Neural progenitor cell (in vitro differentiated cells): ENCODE results near the gene CATSPER3. TPM values are rescaled to one million over a fixed set of nuclear protein-coding genes. Genes with fewer than 3 reads are reported as not detected.
A peak's percentile ranks its signal among the peaks of the same experiment; 100 is the strongest.
"Not testable (repeated sequence)": the region's sequence is repeated elsewhere in the genome, so short reads cannot be mapped to it uniquely, and the experiment has no call there.

ENCODE experiments used
- DNase-seq: peaks from one replicate; pipeline ENCODE4 v3.0.0-alpha.2; 2016; ENCODE audit warnings: low spot score
- H2AFZ ChIP-seq: fragments of 200-600 bp; sonication (generic); replicated peaks from 2 replicates; pipeline ENCODE4 v1.6.1; 2016; ENCODE audit warnings: antibody characterized with exemption
- H3F3A ChIP-seq: fragments of 200-600 bp; sonication (generic); 2 replicates; pipeline ENCODE4 v1.6.1; 2016; ENCODE audit warnings: antibody characterized with exemption, low read depth
- H3K27ac ChIP-seq: fragments of 200-600 bp; sonication (generic); 2 replicates; pipeline ENCODE4 v1.5.1; 2016; ENCODE audit warnings: mild to moderate bottlenecking
- H3K27me3 ChIP-seq: fragments of 200-600 bp; sonication (generic); 2 replicates; pipeline ENCODE4 v1.6.1; 2016; ENCODE audit warnings: mild to moderate bottlenecking, moderate library complexity
- H3K36me3 ChIP-seq: fragments of 200-600 bp; sonication (generic); 2 replicates; pipeline ENCODE4 v1.5.1; 2016
- H3K4me1 ChIP-seq: fragments of 200-600 bp; sonication (generic); 2 replicates; pipeline ENCODE4 v1.6.1; 2016; ENCODE audit warnings: mixed run types
- H3K4me2 ChIP-seq: fragments of 200-600 bp; sonication (generic); 2 replicates; pipeline ENCODE4 v1.6.1; 2016
- H3K4me3 ChIP-seq: fragments of 200-600 bp; sonication (generic); 2 replicates; pipeline ENCODE4 v1.5.1; 2016
- H3K79me2 ChIP-seq: fragments of 200-600 bp; sonication (generic); 2 replicates; pipeline ENCODE4 v1.6.1; 2016; ENCODE audit warnings: low read depth
- H3K9ac ChIP-seq: fragments of 200-600 bp; sonication (generic); 2 replicates; pipeline ENCODE4 v1.6.1; 2016
- H3K9me3 ChIP-seq: fragments of 200-600 bp; sonication (generic); 2 replicates; pipeline ENCODE4 v1.5.1; 2016; ENCODE audit warnings: low read depth
- H4K20me1 ChIP-seq: fragments of 200-600 bp; sonication (generic); 2 replicates; pipeline ENCODE4 v1.6.1; 2016; ENCODE audit warnings: low read depth
- H3K27ac Mint-ChIP-seq: 3 replicates; pipeline ENCODE4 v1.8.0; 2021; ENCODE audit warnings: mixed read lengths
- H3K27me3 Mint-ChIP-seq: 2 replicates; pipeline ENCODE4 v1.8.0; 2022; ENCODE audit warnings: low read depth, mild to moderate bottlenecking, inconsistent platforms, moderate library complexity, mixed read lengths; ENCODE audit not compliant: insufficient read depth
- H3K36me3 Mint-ChIP-seq: 3 replicates; pipeline ENCODE4 v1.8.0; 2021; ENCODE audit warnings: mixed read lengths
- H3K4me1 Mint-ChIP-seq: 3 replicates; pipeline ENCODE4 v1.8.0; 2021; ENCODE audit warnings: mixed read lengths
- H3K4me3 Mint-ChIP-seq: 3 replicates; pipeline ENCODE4 v1.8.0; 2021; ENCODE audit warnings: mild to moderate bottlenecking, moderate library complexity, mixed read lengths
- H3K9me3 Mint-ChIP-seq: 3 replicates; pipeline ENCODE4 v1.8.0; 2020; ENCODE audit warnings: mixed read lengths
- CTCF ChIP-seq: fragments of 200-600 bp; sonication (generic); IDR thresholded peaks from 2 replicates; pipeline ENCODE4 v1.5.1; 2017; ENCODE audit warnings: antibody characterized with exemption, mild to moderate bottlenecking
- EZH2 ChIP-seq: fragments of 200-600 bp; sonication (generic); IDR thresholded peaks from 2 replicates; pipeline ENCODE4 v1.6.1; 2017; ENCODE audit warnings: antibody characterized with exemption, mild to moderate bottlenecking, moderate library complexity
- EZH2phosphoT487 ChIP-seq: fragments of 200-600 bp; sonication (generic); IDR thresholded peaks from 2 replicates; pipeline ENCODE4 v1.6.1; 2017; ENCODE audit warnings: antibody characterized with exemption
- total RNA-seq: library from RNA; depleted of rRNA; stranded (reverse); fragments of >200 nt; gene quantifications from 2 replicates; pipeline ENCODE4 v1.2.3, GENCODE V29; 2015; ENCODE audit warnings: low replicate concordance

The CATSPER3 gene
- total RNA-seq, 1 donor from 2014 or later = not detected

GRCh38 chr5:134989266-134989830 is 21.6 kb downstream of the CATSPER3 start:
- Histone ChIP-seq H4K20me1 (no peaks in the 10 kb centered on the region), H3K4me2 (no peak overlapping the region), H3K9ac (no peak overlapping the region), H3K9me3 (no peaks in the 10 kb centered on the region), H3K27me3 (no peaks in the 10 kb centered on the region), H3F3A (no peaks in the 10 kb centered on the region), H2AFZ (no peak overlapping the region), H3K4me1 (peaks cover 5% of the 10 kb centered on the region), H3K4me3 (no peak overlapping the region), H3K27ac (no peak overlapping the region), H3K36me3 (no peaks in the 10 kb centered on the region), H3K79me2 (no peaks in the 10 kb centered on the region)
- DNase-seq = no peak
- no peak overlapping the region for H3K27ac Mint-ChIP-seq
- H3K9me3 Mint-ChIP-seq = peaks cover 4% of the 10 kb centered on the region
- H3K27me3 Mint-ChIP-seq = no peaks in the 10 kb centered on the region
- no peak for TF ChIP-seq CTCF
- no peak for TF ChIP-seq EZH2phosphoT487
- TF ChIP-seq EZH2 = no peak
- H3K4me3 Mint-ChIP-seq = no peak overlapping the region
- H3K36me3 Mint-ChIP-seq = no peaks in the 10 kb centered on the region
- H3K4me1 Mint-ChIP-seq = no peaks in the 10 kb centered on the region

- not testable (repeated sequence) for H3K27me3 ChIP-seq, H3K9me3 Mint-ChIP-seq, H3K79me2 ChIP-seq, H3K27ac ChIP-seq, H3K4me1 ChIP-seq, H3K4me2 ChIP-seq, H3K36me3 Mint-ChIP-seq, H3K9me3 ChIP-seq, H3K36me3 ChIP-seq, H4K20me1 ChIP-seq, DNase-seq, H3F3A ChIP-seq, H3K4me3 Mint-ChIP-seq, H3K9ac ChIP-seq, H3K27ac Mint-ChIP-seq, H3K4me1 Mint-ChIP-seq, H3K27me3 Mint-ChIP-seq, H3K4me3 ChIP-seq
- H2AFZ ChIP-seq = peak overlapping the region; percentile 15
Observed at GRCh38 chr5:134990183-134990582, 22.5 kb downstream of the CATSPER3 start.

GRCh38 chr5:134992148-134992547 is 24.4 kb downstream of the CATSPER3 start:
- Mint-ChIP-seq H3K27me3 (peaks cover 2% of the 10 kb centered on the region), H3K9me3 (peaks cover 4% of the 10 kb centered on the region), H3K36me3 (no peaks in the 10 kb centered on the region), H3K4me1 (no peaks in the 10 kb centered on the region), H3K4me3 (no peak overlapping the region), H3K27ac (no peak overlapping the region)
- H3K27me3 ChIP-seq = no peaks in the 10 kb centered on the region
- H3K27ac ChIP-seq = no peak overlapping the region
- no peak overlapping the region for H3K4me2 ChIP-seq
- no peaks in the 10 kb centered on the region for H3K9me3 ChIP-seq
- no peak overlapping the region for H3K9ac ChIP-seq
- DNase-seq = no peak
- H3K4me1 ChIP-seq = peaks cover 5% of the 10 kb centered on the region
- no peaks in the 10 kb centered on the region for H3K79me2 ChIP-seq
- no peak overlapping the region for H2AFZ ChIP-seq
- H3K4me3 ChIP-seq = no peak overlapping the region
- no peak for TF ChIP-seq CTCF
- TF ChIP-seq EZH2phosphoT487 = no peak
- no peak for TF ChIP-seq EZH2
- H4K20me1 ChIP-seq = no peaks in the 10 kb centered on the region
- H3K36me3 ChIP-seq = no peaks in the 10 kb centered on the region
- H3F3A ChIP-seq = no peaks in the 10 kb centered on the region

- H3K4me1 ChIP-seq = peaks cover 5% of the 10 kb centered on the region
- no peaks in the 10 kb centered on the region for H3K79me2 ChIP-seq
- no peak overlapping the region for H2AFZ ChIP-seq
- no peak for DNase-seq
- peaks cover 4% of the 10 kb centered on the region for H3K9me3 Mint-ChIP-seq
- no peaks in the 10 kb centered on the region for H3K4me1 Mint-ChIP-seq
- no peak overlapping the region for H3K4me3 Mint-ChIP-seq
- H3K36me3 ChIP-seq = no peaks in the 10 kb centered on the region
- peaks cover 5% of the 10 kb centered on the region for H3K27me3 Mint-ChIP-seq
- no peaks in the 10 kb centered on the region for H3K27me3 ChIP-seq
- no peak for TF ChIP-seq CTCF
- TF ChIP-seq EZH2phosphoT487 = no peak
- TF ChIP-seq EZH2 = no peak
- H3K27ac ChIP-seq = no peak overlapping the region
- H3K36me3 Mint-ChIP-seq = peaks cover 2% of the 10 kb centered on the region
- no peak overlapping the region for H3K9ac ChIP-seq
- no peaks in the 10 kb centered on the region for H4K20me1 ChIP-seq
- no peak overlapping the region for H3K27ac Mint-ChIP-seq
- no peak overlapping the region for H3K4me2 ChIP-seq
- no peaks in the 10 kb centered on the region for H3K9me3 ChIP-seq
- no peaks in the 10 kb centered on the region for H3F3A ChIP-seq
- H3K4me3 ChIP-seq = no peak overlapping the region
Observed at GRCh38 chr5:134993161-134993560, 25.5 kb downstream of the CATSPER3 start.
